HepG2 (cell line): ENCODE measurements around the gene MOV10L1. TPM values are rescaled to one million over a fixed set of nuclear protein-coding genes. Genes with fewer than 3 reads are reported as not detected.
A peak's percentile ranks its signal among the peaks of the same experiment; 100 is the strongest.

ENCODE experiments used
- BCL3 ChIP-seq: sonication (generic); formaldehyde crosslinking; IDR thresholded peaks from 2 replicates; pipeline ENCODE4 v1.5.1; 2020; ENCODE audit warnings: mild to moderate bottlenecking, missing genetic modification reagents, moderate library complexity
- HDAC1 ChIP-seq: sonication (generic); formaldehyde crosslinking; IDR thresholded peaks from 2 replicates; pipeline ENCODE4 v1.5.1; 2020; ENCODE audit warnings: mild to moderate bottlenecking, missing genetic modification reagents
- HNF1B ChIP-seq: sonication (generic); formaldehyde crosslinking; IDR thresholded peaks from 2 replicates; pipeline ENCODE4 v1.5.1; 2020; ENCODE audit warnings: mild to moderate bottlenecking, moderate library complexity, missing genetic modification reagents
- HOXA3 ChIP-seq: sonication (generic); formaldehyde crosslinking; IDR thresholded peaks from 2 replicates; pipeline ENCODE4 v1.5.0; 2020; ENCODE audit warnings: missing genetic modification reagents
- MED8 ChIP-seq: sonication (generic); formaldehyde crosslinking; IDR thresholded peaks from 2 replicates; pipeline ENCODE4 v1.8.1; 2023; ENCODE audit warnings: mild to moderate bottlenecking, missing genetic modification reagents; ENCODE audit not compliant: insufficient replicate concordance
- MTF1 ChIP-seq: sonication (generic); formaldehyde crosslinking; IDR thresholded peaks from 2 replicates; pipeline ENCODE4 v1.5.0; 2020; ENCODE audit warnings: missing genetic modification reagents
- MXD3 ChIP-seq: IDR thresholded peaks from 2 replicates; pipeline ENCODE4 v1.6.1; 2016; ENCODE audit warnings: mild to moderate bottlenecking, missing biosample characterization, missing genetic modification reagents
- PATZ1 ChIP-seq: sonication (generic); formaldehyde crosslinking; IDR thresholded peaks from 2 replicates; pipeline ENCODE4 v1.4.0; 2020; ENCODE audit warnings: missing genetic modification reagents
- PBX2 ChIP-seq: IDR thresholded peaks from 2 replicates; pipeline ENCODE4 v1.6.1; 2016; ENCODE audit warnings: control low read depth
- RARG ChIP-seq: sonication (generic); formaldehyde crosslinking; IDR thresholded peaks from 2 replicates; pipeline ENCODE4 v1.4.0; 2020; ENCODE audit warnings: low read depth, mild to moderate bottlenecking, missing genetic modification reagents
- REXO4 ChIP-seq: sonication (generic); formaldehyde crosslinking; IDR thresholded peaks from 2 replicates; pipeline ENCODE4 v1.8.0; 2022; ENCODE audit warnings: missing genetic modification reagents, mild to moderate bottlenecking, borderline replicate concordance
- SPEN ChIP-seq: sonication (generic); formaldehyde crosslinking; IDR thresholded peaks from 2 replicates; pipeline ENCODE4 v1.5.1; 2020; ENCODE audit warnings: low read depth, mild to moderate bottlenecking, missing genetic modification reagents
- TCF7L2 ChIP-seq: IDR thresholded peaks from 2 replicates; pipeline ENCODE4 v1.6.1; 2011; ENCODE audit warnings: mild to moderate bottlenecking, low read depth, low read length, moderate library complexity
- ZFP36 ChIP-seq: fragments of 150-350 bp; IDR thresholded peaks from 2 replicates; pipeline ENCODE4 v1.6.1; 2018; ENCODE audit warnings: borderline replicate concordance, low read length, low read depth; ENCODE audit not compliant: partially characterized antibody
- ZNF451 ChIP-seq: sonication (generic); formaldehyde crosslinking; IDR thresholded peaks from 2 replicates; pipeline ENCODE4 v1.5.0; 2020; ENCODE audit warnings: mild to moderate bottlenecking, missing genetic modification reagents
- polyA plus RNA-seq, 8 experiments: library from polyadenylated mRNA; depleted of rRNA in 3 of 8; stranded (reverse) in 7 of 8; unstranded in 1 of 8; fragments of >200 nt; fragmentation: Illumina TruSeq in 4 of 8; extraction: Trizol in 4 of 8; gene quantifications; 2 replicates each; pipeline versions ENCODE4 v1.2.1 to v1.2.3, GENCODE V29; 2011 to 2016; ENCODE audit warnings: low read depth in 4 of 8, missing spikeins in 1 of 8, mixed read lengths in 1 of 8; ENCODE audit not compliant: insufficient read depth in 1 of 8
- total RNA-seq, 5 experiments: library from RNA; depleted of rRNA; stranded (reverse); fragments of >200 nt; fragmentation: Illumina TruSeq; extraction: Trizol; gene quantifications; 2 replicates each; pipeline ENCODE4 v1.2.3, GENCODE V29; 2016; ENCODE audit warnings: low read depth in 1 of 5
- TF ChIP-seq, protein P1 (sequence below): sonication (generic); formaldehyde crosslinking; IDR thresholded peaks from 2 replicates; pipeline ENCODE4 v1.4.0; 2020; ENCODE audit warnings: mild to moderate bottlenecking, missing genetic modification reagents
- TF ChIP-seq, protein P2 (sequence below): sonication (generic); formaldehyde crosslinking; IDR thresholded peaks from 2 replicates; pipeline ENCODE4 v1.4.0; 2020; ENCODE audit warnings: missing genetic modification reagents
- TF ChIP-seq, protein P3 (sequence below): sonication (generic); formaldehyde crosslinking; IDR thresholded peaks from 2 replicates; pipeline ENCODE4 v1.5.0; 2020; ENCODE audit warnings: missing genetic modification reagents

The MOV10L1 gene
- total and polyA plus RNA-seq, 2 of the 13 experiments (the other 11 are each of a cell fraction or from before 2014, with no cell fraction given): 0.11 to 0.12 TPM

- TF ChIP-seq MED8: no peak
- TF ChIP-seq HDAC1 (CRISPR knock-in tag): peak; percentile 52; the same call in 1 of the 2 replicates
- TF ChIP-seq, protein P1, sequence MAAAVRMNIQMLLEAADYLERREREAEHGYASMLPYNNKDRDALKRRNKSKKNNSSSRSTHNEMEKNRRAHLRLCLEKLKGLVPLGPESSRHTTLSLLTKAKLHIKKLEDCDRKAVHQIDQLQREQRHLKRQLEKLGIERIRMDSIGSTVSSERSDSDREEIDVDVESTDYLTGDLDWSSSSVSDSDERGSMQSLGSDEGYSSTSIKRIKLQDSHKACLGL (CRISPR knock-in tag): no peak
- peak; percentile 27; the same call in 1 of the 2 replicates for TF ChIP-seq PATZ1 (CRISPR knock-in tag)
- TF ChIP-seq BCL3 (CRISPR knock-in tag): 0 out of 2 replicates have a peak, but pooled peaks have one; percentile 13
- no peak for TF ChIP-seq TCF7L2
- TF ChIP-seq MXD3 (CRISPR knock-in tag): no peak; the same call in 1 of the 2 replicates
- peak; percentile 39; the same call in 1 of the 2 replicates for TF ChIP-seq ZNF451 (CRISPR knock-in tag)
- TF ChIP-seq ZFP36: no peak
- TF ChIP-seq, protein P2, sequence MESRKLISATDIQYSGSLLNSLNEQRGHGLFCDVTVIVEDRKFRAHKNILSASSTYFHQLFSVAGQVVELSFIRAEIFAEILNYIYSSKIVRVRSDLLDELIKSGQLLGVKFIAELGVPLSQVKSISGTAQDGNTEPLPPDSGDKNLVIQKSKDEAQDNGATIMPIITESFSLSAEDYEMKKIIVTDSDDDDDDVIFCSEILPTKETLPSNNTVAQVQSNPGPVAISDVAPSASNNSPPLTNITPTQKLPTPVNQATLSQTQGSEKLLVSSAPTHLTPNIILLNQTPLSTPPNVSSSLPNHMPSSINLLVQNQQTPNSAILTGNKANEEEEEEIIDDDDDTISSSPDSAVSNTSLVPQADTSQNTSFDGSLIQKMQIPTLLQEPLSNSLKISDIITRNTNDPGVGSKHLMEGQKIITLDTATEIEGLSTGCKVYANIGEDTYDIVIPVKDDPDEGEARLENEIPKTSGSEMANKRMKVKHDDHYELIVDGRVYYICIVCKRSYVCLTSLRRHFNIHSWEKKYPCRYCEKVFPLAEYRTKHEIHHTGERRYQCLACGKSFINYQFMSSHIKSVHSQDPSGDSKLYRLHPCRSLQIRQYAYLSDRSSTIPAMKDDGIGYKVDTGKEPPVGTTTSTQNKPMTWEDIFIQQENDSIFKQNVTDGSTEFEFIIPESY (CRISPR knock-in tag): no peak
- no peak for TF ChIP-seq REXO4 (CRISPR knock-in tag)
- TF ChIP-seq HOXA3 (CRISPR knock-in tag): no peak
- peak; percentile 88 for TF ChIP-seq PBX2
- no peak for TF ChIP-seq RARG (CRISPR knock-in tag)
- no peak for TF ChIP-seq MTF1 (CRISPR knock-in tag)
- TF ChIP-seq SPEN (CRISPR knock-in tag): peak; percentile 19; the same call in 1 of the 2 replicates
- TF ChIP-seq HNF1B (CRISPR knock-in tag): no peak
- TF ChIP-seq, protein P3, sequence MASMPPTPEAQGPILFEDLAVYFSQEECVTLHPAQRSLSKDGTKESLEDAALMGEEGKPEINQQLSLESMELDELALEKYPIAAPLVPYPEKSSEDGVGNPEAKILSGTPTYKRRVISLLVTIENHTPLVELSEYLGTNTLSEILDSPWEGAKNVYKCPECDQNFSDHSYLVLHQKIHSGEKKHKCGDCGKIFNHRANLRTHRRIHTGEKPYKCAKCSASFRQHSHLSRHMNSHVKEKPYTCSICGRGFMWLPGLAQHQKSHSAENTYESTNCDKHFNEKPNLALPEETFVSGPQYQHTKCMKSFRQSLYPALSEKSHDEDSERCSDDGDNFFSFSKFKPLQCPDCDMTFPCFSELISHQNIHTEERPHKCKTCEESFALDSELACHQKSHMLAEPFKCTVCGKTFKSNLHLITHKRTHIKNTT (CRISPR knock-in tag): no peak
These were observed 110.8 kb downstream of the MOV10L1 start, which contains the start of gene SELENOO (continued) for GRCh38 chr22:50200461-50201190.
